HEK293 (cell line): ENCODE data around the gene ZNF32.

Experiments used
- ZFP41 ChIP-seq: fragments of 450-650 bp; formaldehyde crosslinking; IDR thresholded peaks from 2 replicates; pipeline ENCODE4 v1.5.1; 2016; ENCODE audit warnings: missing biosample characterization, missing genetic modification characterization, borderline replicate concordance
- ZNF121 ChIP-seq: fragments of 450-650 bp; formaldehyde crosslinking; IDR thresholded peaks from 2 replicates; pipeline ENCODE4 v1.5.1; 2016; ENCODE audit warnings: missing biosample characterization, missing genetic modification characterization
- ZNF404 ChIP-seq: fragments of 450-650 bp; formaldehyde crosslinking; IDR thresholded peaks from 2 replicates; pipeline ENCODE4 v1.5.1; 2017; ENCODE audit warnings: missing biosample characterization, missing genetic modification characterization
- ZNF521 ChIP-seq: fragments of 450-650 bp; formaldehyde crosslinking; IDR thresholded peaks from 2 replicates; pipeline ENCODE4 v1.5.1; 2017; ENCODE audit warnings: missing biosample characterization, mild to moderate bottlenecking, missing genetic modification characterization
- ZNF792 ChIP-seq: fragments of 450-650 bp; formaldehyde crosslinking; IDR thresholded peaks from 2 replicates; pipeline ENCODE4 v1.5.1; 2016; ENCODE audit warnings: missing biosample characterization, missing genetic modification characterization
- TF ChIP-seq, protein P1 (sequence below): fragments of 450-650 bp; formaldehyde crosslinking; IDR thresholded peaks from 2 replicates; pipeline ENCODE4 v1.5.1; 2016; ENCODE audit warnings: missing biosample characterization, missing genetic modification characterization

GRCh38 chr10:43665054-43665453, 16.4 kb upstream of the ZNF32 start:
- no peak for TF ChIP-seq ZNF404 (tag by site-specific recombination)
- no peak for TF ChIP-seq ZFP41 (tag by site-specific recombination)
- TF ChIP-seq ZNF521 (tag by site-specific recombination) = no peak
- TF ChIP-seq, protein P1, sequence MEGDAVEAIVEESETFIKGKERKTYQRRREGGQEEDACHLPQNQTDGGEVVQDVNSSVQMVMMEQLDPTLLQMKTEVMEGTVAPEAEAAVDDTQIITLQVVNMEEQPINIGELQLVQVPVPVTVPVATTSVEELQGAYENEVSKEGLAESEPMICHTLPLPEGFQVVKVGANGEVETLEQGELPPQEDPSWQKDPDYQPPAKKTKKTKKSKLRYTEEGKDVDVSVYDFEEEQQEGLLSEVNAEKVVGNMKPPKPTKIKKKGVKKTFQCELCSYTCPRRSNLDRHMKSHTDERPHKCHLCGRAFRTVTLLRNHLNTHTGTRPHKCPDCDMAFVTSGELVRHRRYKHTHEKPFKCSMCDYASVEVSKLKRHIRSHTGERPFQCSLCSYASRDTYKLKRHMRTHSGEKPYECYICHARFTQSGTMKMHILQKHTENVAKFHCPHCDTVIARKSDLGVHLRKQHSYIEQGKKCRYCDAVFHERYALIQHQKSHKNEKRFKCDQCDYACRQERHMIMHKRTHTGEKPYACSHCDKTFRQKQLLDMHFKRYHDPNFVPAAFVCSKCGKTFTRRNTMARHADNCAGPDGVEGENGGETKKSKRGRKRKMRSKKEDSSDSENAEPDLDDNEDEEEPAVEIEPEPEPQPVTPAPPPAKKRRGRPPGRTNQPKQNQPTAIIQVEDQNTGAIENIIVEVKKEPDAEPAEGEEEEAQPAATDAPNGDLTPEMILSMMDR (tag by site-specific recombination) = no peak
- TF ChIP-seq ZNF792 (tag by site-specific recombination) = no peak
- TF ChIP-seq ZNF121 (tag by site-specific recombination) = no peak
